ENCODE measurements around the gene PCNX2. TPM values are rescaled to one million over a fixed set of nuclear protein-coding genes. Genes with fewer than 3 reads are reported as not detected.
A peak's percentile ranks its signal among the peaks of the same experiment; 100 is the strongest.

Gene PCNX2
- total and polyA plus RNA-seq, 3 donors from 2014 or later: 8.4 to 28.9 (median 27.6) TPM

- intact Hi-C loops (cut with DNase I; ENCODE audit: low total_unique reads): no loop called here
- Histone ChIP-seq H3K36me3 (ENCODE audit: low read depth, missing control alignments) (no peaks in the 10 kb centered on the region), H3K9me3 (no peaks in the 10 kb centered on the region), H3K4me3 (no peak overlapping the region), H3K27me3 (no peaks in the 10 kb centered on the region), H3K4me1 (no peaks in the 10 kb centered on the region), H3K27ac (no peak overlapping the region)
- 67 to 82% methylated on average over 2 of the region's 2 CpGs for WGBS, 2 donors
- no peak for DNase-seq
- TF ChIP-seq POLR2A (IDR thresholded peaks at IDR 0.05) (no peak), CTCF (IDR thresholded peaks at IDR 0.05) (no peak)
Observed at GRCh38 chr1:233320023-233320422, 24.5 kb upstream of the PCNX2 start.

DNA sequence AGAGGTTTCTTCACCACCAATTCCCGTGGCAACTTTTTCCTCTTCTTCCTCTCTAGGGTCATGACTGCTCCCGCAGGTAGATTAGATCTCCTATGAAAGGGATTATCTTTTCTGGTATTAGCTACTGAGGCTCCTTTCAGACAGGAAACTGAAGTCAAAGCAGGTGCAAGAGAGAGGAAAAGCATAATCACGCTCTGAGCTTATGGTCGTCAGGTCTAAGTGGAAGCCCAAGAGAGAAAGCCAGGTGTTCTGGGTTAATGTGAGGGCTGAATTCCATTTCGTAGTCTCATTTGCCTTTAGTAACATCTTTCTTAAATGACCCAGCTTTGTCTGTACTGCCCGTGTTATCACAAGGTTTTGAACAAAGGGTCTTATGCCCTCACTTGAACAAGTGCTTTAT is 23.7 kb upstream of the PCNX2 start:
- Histone ChIP-seq H3K27ac (no peak overlapping the region), H3K9me3 (no peaks in the 10 kb centered on the region), H3K36me3 (ENCODE audit: low read depth, missing control alignments) (no peaks in the 10 kb centered on the region), H3K27me3 (no peaks in the 10 kb centered on the region), H3K4me3 (no peak overlapping the region), H3K4me1 (no peaks in the 10 kb centered on the region)
- TF ChIP-seq POLR2A (IDR thresholded peaks at IDR 0.05) (no peak), CTCF (IDR thresholded peaks at IDR 0.05) (no peak)
- WGBS, 2 donors: 75 to 81% methylated on average over 6 of the region's 6 CpGs
- intact Hi-C loops (cut with DNase I; ENCODE audit: low total_unique reads): no loop called here
- DNase-seq: no peak

- no peak for TF ChIP-seq POLR2A (IDR thresholded peaks at IDR 0.05)
- no peak for TF ChIP-seq CTCF (IDR thresholded peaks at IDR 0.05)
- Histone ChIP-seq H3K27me3 (no peaks in the 10 kb centered on the region), H3K36me3 (ENCODE audit: low read depth, missing control alignments) (no peaks in the 10 kb centered on the region), H3K27ac (peak overlapping the region in 1 of 2 donors; percentile 46), H3K4me3 (no peak overlapping the region), H3K4me1 (no peaks in the 10 kb centered on the region), H3K9me3 (no peaks in the 10 kb centered on the region)
- intact Hi-C loops (cut with DNase I; ENCODE audit: low total_unique reads): no loop called here
- 38 to 42% methylated on average over 1 of the region's 1 CpG for WGBS, 2 donors
- DNase-seq: no peak
Observed at GRCh38 chr1:233316473-233316872, 20.9 kb upstream of the PCNX2 start.

DNA sequence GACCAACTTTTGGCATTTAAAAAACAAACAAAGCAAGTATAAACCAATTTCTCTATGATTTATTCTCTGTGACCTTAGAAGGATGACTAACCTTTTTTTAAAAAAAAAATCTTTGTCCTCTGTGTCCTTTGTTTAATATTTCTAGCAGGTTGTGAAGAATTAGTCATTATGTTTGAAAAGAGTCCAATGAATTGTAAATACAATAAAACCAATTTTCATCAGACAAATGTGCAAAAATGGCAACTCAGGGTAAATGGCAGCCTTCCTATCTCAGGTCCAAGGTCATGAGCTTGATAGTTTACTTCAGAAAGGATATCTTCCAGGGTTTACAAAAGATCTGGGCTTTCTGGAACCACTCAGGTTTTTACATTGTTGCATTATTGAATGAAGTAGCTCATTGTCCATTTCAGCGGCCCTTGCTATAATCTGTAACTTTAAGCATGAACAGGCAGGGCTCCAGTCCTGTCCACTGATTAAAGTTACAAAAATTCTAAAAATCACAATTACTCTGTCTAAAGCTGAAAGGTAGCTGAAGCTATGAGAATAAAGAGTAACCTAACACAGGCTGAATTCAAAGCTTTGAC is 20.3 kb upstream of the PCNX2 start:
- peak; percentile 82 for DNase-seq
- Histone ChIP-seq H3K4me1 (no peaks in the 10 kb centered on the region), H3K4me3 (no peak overlapping the region), H3K36me3 (ENCODE audit: low read depth, missing control alignments) (no peaks in the 10 kb centered on the region), H3K9me3 (no peaks in the 10 kb centered on the region), H3K27ac (peak overlapping the region; percentile 19 to 41), H3K27me3 (no peaks in the 10 kb centered on the region)
- intact Hi-C loops (cut with DNase I; ENCODE audit: low total_unique reads): no loop called here
- TF ChIP-seq CTCF (IDR thresholded peaks at IDR 0.05) (no peak), POLR2A (IDR thresholded peaks at IDR 0.05) (no peak)
- WGBS, 2 donors: 36 to 53% methylated on average over 1 of the region's 1 CpG

- H3K4me1 ChIP-seq: no peaks in the 10 kb centered on the region
- 34 to 53% methylated on average over 4 of the region's 4 CpGs for WGBS, 2 donors
- no peaks in the 10 kb centered on the region for H3K36me3 ChIP-seq (ENCODE audit: low read depth, missing control alignments)
- H3K27ac ChIP-seq: no peak overlapping the region
- H3K9me3 ChIP-seq: no peaks in the 10 kb centered on the region
- H3K4me3 ChIP-seq: no peak overlapping the region
- no peaks in the 10 kb centered on the region for H3K27me3 ChIP-seq
- TF ChIP-seq CTCF (IDR thresholded peaks at IDR 0.05) (no peak), POLR2A (IDR thresholded peaks at IDR 0.05) (no peak)
- intact Hi-C loops (cut with DNase I; ENCODE audit: low total_unique reads): no loop called here
- no peak for DNase-seq
Observed at GRCh38 chr1:233313434-233314155, 18.1 kb upstream of the PCNX2 start.

Measured in testis (tissue), 3 donors.